Neutrophil (primary cell): Measurements from ENCODE around the gene ABL2.

ENCODE experiments used
- H3K27ac ChIP-seq: fragments of 200-600 bp; sonication (generic); 2 replicates; pipeline ENCODE4 v1.5.1; 2016; ENCODE audit warnings: mild to moderate bottlenecking, moderate library complexity
- H3K27me3 ChIP-seq: fragments of 200-600 bp; sonication (generic); 2 replicates; pipeline ENCODE4 v1.6.0; 2016; ENCODE audit warnings: mild to moderate bottlenecking
- H3K36me3 ChIP-seq: fragments of 200-600 bp; sonication (generic); 2 replicates; pipeline ENCODE4 v1.5.1; 2017
- H3K4me1 ChIP-seq, 2 experiments: fragments of 200-600 bp in 1 of 2; sonication (generic) in 1 of 2; 1 replicate in 1 of 2; 2 replicates in 1 of 2; pipeline versions ENCODE4 v1.5.1 to v1.6.1; 2013 to 2016; ENCODE audit warnings: low read depth in 1 of 2, low read length in 1 of 2, mild to moderate bottlenecking in 1 of 2, moderate library complexity in 1 of 2; ENCODE audit not compliant: control insufficient read depth in 1 of 2, insufficient read depth in 1 of 2
- H3K4me3 ChIP-seq, 2 experiments: fragments of 200-600 bp in 1 of 2; sonication (generic) in 1 of 2; 1 replicate in 1 of 2; 2 replicates in 1 of 2; pipeline ENCODE4 v1.5.1; 2013 to 2016; ENCODE audit warnings: low read depth in 1 of 2, low read length in 1 of 2, mild to moderate bottlenecking in 1 of 2, moderate library complexity in 1 of 2
- H3K9me3 ChIP-seq: fragments of 200-600 bp; sonication (generic); 2 replicates; pipeline ENCODE4 v1.5.1; 2016
- TF ChIP-seq, protein P1 (sequence below): fragments of 200-600 bp; sonication (generic); IDR thresholded peaks from 2 replicates; pipeline ENCODE4 v1.5.1; 2016; ENCODE audit warnings: antibody characterized with exemption

ABL2 gene

DNA sequence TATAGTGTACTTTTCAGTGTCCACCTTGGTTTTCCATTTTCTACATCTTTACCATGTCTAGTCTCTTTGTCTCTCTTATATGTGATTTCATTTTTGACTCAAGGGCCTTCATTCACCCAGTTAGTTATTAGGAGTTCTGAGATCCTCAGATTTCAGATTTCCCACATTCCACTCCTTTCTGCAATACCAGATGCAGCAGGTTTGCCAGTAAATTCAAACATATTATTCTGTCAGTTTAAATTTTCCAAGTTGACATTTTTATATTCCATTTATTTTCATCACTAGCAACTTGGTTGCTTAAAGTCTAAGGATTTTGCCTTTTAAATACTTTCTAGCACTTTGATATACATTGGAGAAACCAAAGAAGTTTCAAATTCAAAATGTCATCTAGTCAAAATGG, 42.4 kb downstream of the ABL2 start:
- no peaks in the 10 kb centered on the region for H3K36me3 ChIP-seq
- H3K4me3 ChIP-seq: no peak overlapping the region
- no peaks in the 10 kb centered on the region for H3K9me3 ChIP-seq

DNA sequence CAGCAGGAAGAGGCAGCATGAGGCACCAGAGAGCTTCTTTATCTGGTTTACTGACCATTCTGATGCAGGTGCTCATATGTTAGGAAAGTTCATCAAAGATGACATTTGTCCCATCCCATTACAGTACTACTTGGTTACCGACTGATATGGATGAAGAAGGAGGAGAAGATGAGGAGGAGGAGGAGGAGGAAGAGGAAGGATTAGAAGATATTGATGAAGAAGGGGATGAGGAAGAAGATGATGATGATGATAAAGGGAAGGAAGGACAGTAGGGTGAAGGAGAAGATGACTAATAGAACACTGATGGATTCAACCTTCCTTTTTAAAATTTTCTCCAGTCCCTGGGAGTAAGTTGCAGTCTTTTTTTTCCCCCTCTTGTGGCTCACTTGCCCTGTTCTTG, 45.1 kb downstream of the ABL2 start:
- TF ChIP-seq, protein P1, sequence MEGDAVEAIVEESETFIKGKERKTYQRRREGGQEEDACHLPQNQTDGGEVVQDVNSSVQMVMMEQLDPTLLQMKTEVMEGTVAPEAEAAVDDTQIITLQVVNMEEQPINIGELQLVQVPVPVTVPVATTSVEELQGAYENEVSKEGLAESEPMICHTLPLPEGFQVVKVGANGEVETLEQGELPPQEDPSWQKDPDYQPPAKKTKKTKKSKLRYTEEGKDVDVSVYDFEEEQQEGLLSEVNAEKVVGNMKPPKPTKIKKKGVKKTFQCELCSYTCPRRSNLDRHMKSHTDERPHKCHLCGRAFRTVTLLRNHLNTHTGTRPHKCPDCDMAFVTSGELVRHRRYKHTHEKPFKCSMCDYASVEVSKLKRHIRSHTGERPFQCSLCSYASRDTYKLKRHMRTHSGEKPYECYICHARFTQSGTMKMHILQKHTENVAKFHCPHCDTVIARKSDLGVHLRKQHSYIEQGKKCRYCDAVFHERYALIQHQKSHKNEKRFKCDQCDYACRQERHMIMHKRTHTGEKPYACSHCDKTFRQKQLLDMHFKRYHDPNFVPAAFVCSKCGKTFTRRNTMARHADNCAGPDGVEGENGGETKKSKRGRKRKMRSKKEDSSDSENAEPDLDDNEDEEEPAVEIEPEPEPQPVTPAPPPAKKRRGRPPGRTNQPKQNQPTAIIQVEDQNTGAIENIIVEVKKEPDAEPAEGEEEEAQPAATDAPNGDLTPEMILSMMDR: no peak
- Histone ChIP-seq H3K4me3 (no peak overlapping the region), H3K36me3 (no peaks in the 10 kb centered on the region), H3K9me3 (no peaks in the 10 kb centered on the region), H3K4me1 (no peaks in the 10 kb centered on the region), H3K27ac (no peak overlapping the region), H3K27me3 (no peaks in the 10 kb centered on the region)

More for the DNA sequence above, 42.4 kb downstream of the ABL2 start:
- peaks cover 4 to 6% of the 10 kb centered on the region in 2 experiments for H3K4me1 ChIP-seq
- TF ChIP-seq, protein P1: no peak
- no peaks in the 10 kb centered on the region for H3K27me3 ChIP-seq
- H3K27ac ChIP-seq: no peak overlapping the region

DNA sequence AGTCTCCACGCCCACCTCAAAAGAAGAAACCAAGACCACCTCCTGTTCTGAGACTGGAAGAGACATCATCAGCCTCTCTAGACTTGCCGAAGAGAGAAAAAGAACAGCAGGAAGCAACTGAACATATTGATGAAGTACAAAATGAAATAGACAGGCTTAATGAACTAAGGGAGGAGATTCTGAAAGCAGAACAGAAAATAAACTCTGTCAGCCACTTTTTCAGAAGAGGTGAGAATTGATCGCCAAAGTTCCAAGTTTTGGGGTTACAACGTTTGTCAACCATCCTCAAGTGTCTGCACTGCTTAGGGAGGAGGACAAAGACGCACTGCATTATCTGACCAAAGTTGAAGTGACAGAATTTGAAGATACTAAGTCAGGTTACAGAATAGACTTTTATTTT, 45.6 kb downstream of the ABL2 start:
- TF ChIP-seq, protein P1: no peak
- Histone ChIP-seq H3K36me3 (no peaks in the 10 kb centered on the region), H3K27ac (no peak overlapping the region), H3K27me3 (no peaks in the 10 kb centered on the region), H3K4me3 (no peak overlapping the region), H3K4me1 (no peaks in the 10 kb centered on the region), H3K9me3 (no peaks in the 10 kb centered on the region)

DNA sequence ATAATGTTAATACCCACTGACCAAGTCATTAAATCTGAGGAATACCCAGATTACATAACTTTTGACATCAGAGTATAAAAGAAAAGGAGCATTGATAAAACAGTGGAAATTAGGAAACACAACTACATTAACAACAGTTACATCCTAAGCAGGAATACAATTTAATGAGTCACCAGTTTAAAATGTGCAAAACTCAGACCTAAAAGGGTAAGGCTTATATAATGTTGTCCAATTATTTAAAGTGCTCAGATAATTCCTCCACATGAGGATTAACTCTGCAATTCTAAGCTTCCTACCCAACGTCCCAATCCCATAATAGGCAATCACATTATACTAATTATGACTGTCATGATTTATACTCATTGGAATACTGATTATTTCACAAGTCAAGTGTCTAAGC, 50.5 kb downstream of the ABL2 start:
- TF ChIP-seq, protein P1: no peak
- Histone ChIP-seq H3K36me3 (no peaks in the 10 kb centered on the region), H3K27me3 (no peaks in the 10 kb centered on the region), H3K4me3 (no peak overlapping the region), H3K9me3 (no peaks in the 10 kb centered on the region), H3K4me1 (peaks cover 8 to 12% of the 10 kb centered on the region in 2 experiments), H3K27ac (no peak overlapping the region)

DNA sequence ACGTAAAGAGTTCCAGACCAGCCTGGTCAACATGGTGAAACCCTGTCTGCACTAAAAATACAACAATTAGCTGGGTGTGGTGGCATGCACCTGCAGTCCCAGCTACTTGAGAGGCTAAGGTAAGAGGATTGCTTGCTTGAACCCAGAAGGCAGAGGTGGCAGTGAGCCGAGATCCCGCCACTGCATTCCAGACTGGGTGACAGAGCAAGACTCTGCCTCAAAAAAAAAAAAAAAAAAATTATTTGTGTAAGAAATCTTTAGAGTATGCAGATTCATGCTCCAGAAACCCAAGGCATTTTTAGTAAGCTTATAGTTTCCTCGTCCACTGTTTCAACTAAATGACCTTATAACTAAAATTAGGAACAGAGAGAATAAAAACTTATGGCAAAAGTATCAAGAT, 51.3 kb downstream of the ABL2 start:
- Histone ChIP-seq H3K4me1 (peaks cover 8 to 12% of the 10 kb centered on the region in 2 experiments), H3K4me3 (no peak overlapping the region), H3K36me3 (no peaks in the 10 kb centered on the region), H3K27me3 (no peaks in the 10 kb centered on the region), H3K27ac (no peak overlapping the region), H3K9me3 (no peaks in the 10 kb centered on the region)
- TF ChIP-seq, protein P1: no peak

DNA sequence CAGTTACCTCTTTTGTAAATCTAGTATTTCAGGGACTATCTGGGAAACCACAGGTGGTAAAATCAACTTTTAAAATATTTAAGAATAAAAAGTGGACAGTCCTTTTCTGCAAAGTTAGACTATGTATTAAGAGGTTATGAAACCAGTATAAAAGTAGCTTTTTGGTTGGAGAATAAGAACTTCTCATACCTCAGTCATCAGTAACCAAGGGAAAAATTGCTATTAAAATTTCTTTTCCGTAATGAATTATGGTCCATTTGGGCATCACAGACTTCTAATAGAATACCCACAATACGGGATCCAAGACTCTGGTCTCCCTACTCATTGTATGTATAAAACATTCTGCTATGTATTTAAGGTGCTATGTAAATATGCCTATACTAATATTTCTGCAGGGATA, 51.9 kb downstream of the ABL2 start:
- TF ChIP-seq, protein P1: no peak
- Histone ChIP-seq H3K27me3 (no peaks in the 10 kb centered on the region), H3K36me3 (no peaks in the 10 kb centered on the region), H3K4me3 (no peak overlapping the region), H3K27ac (no peak overlapping the region), H3K4me1 (peaks cover 8 to 12% of the 10 kb centered on the region in 2 experiments), H3K9me3 (no peaks in the 10 kb centered on the region)
